22Rv1 (cell line): Measurements from ENCODE around the gene FSD2.

Experiments
- ZFX ChIP-seq: fragments of 450-650 bp; IDR thresholded peaks from 2 replicates; pipeline ENCODE4 v1.6.1; 2017; ENCODE audit warnings: antibody characterized with exemption, borderline replicate concordance
- TF ChIP-seq, protein P1 (sequence below): fragments of 450-650 bp; IDR thresholded peaks from 2 replicates; pipeline ENCODE4 v1.5.1; 2017; ENCODE audit warnings: mild to moderate bottlenecking

DNA sequence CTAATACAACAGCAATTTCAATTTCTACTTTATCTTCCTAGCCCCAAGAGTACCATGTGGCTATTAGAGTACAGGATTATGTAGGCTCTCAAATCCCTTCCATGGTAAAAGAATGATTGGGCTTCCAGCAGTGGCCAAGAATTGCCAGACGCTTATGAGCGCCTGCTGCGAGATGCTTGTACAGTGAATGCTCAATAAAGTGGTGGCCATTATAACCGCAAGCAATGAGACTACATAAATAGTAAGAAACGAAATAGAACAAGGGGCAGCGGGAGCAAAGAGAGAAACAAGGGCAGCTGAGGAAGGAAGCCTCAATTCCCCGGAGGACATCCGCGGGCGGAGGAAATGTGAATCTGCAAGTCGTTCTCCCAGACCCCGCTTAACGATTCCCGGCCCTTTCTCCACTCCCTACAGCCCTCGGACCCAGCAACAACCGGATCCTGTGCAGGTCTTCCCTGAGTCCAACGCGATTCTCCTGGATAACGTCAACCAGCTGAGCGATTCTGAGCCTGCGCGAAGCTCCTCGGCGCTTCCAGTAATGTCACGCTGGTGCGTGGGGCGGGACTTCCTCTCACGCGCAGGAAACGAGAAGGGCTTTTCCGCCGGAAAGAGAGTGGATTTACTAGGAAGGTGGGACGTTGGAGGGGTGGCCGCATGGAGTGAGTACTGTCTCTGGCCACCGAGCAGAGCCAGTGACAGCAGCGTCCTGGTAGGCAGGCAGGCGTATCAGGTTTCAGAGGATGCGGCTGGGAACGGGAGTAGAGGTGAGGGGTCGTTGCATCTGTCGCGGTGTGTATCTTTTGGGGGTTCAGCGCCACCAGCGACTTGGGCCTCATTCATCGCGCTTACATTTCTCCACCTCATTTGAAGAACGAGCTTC lies 55.7 kb downstream of the FSD2 start:
- TF ChIP-seq, protein P1, sequence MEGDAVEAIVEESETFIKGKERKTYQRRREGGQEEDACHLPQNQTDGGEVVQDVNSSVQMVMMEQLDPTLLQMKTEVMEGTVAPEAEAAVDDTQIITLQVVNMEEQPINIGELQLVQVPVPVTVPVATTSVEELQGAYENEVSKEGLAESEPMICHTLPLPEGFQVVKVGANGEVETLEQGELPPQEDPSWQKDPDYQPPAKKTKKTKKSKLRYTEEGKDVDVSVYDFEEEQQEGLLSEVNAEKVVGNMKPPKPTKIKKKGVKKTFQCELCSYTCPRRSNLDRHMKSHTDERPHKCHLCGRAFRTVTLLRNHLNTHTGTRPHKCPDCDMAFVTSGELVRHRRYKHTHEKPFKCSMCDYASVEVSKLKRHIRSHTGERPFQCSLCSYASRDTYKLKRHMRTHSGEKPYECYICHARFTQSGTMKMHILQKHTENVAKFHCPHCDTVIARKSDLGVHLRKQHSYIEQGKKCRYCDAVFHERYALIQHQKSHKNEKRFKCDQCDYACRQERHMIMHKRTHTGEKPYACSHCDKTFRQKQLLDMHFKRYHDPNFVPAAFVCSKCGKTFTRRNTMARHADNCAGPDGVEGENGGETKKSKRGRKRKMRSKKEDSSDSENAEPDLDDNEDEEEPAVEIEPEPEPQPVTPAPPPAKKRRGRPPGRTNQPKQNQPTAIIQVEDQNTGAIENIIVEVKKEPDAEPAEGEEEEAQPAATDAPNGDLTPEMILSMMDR: no peak
- no peak for TF ChIP-seq ZFX
